Cardiac septum (tissue), 1 donor: ENCODE data around the gene CEBPZOS. TPM values are rescaled to one million over a fixed set of nuclear protein-coding genes. Genes with fewer than 3 reads are reported as not detected.

Source experiments
- DNase-seq: peaks from one replicate; pipeline ENCODE4 v3.0.0-alpha.2; 2020; ENCODE audit warnings: low spot score
- intact Hi-C: fragments of 100-400 bp; cut with DNase I; formaldehyde crosslinking; loops from one replicate; pipeline ENCODE4 v1.14.0; 2022
- total RNA-seq: library from RNA; stranded (reverse); fragmentation: NEBNext Ultra II Directional; extraction: Animal tissue kit (Norgen Biotek cat#: 25700); gene quantifications from one replicate; pipeline ENCODE4 v1.2.1, GENCODE V29; 2021
- donor health status: DM: no; HTN: no; CAD: no.

CEBPZOS gene
- total RNA-seq, 1 donor from 2014 or later, result 49.1 TPM

- intact Hi-C loops, result no loop called here
- no peak for DNase-seq
Measured at GRCh38 chr2:37228788-37229187, 32.5 kb downstream of the CEBPZOS start.

GRCh38 chr2:37230581-37230980 is 34.3 kb downstream of the CEBPZOS start:
- intact Hi-C loops, result loop anchor here (5.0 kb wide), 1 partner anchor 148 kb away; the partner anchor contains the start of genes GPATCH11 and HEATR5B
- no peak for DNase-seq

GRCh38 chr2:37231241-37232130 is 35.2 kb downstream of the CEBPZOS start, which contains the start of the genes CEBPZ and NDUFAF7:
TSS of gene CEBPZ (minus strand) at chr2:37231596. CDS start at chr2:37231567, 29 bp downstream.
TSS of gene NDUFAF7 (plus strand) at chr2:37231658. CDS start at chr2:37231706, 48 bp downstream.
- peak; percentile 98 for DNase-seq
- intact Hi-C loops, result loop anchor here (5.0 kb wide), 1 partner anchor 149 kb away; the partner anchor contains the start of genes GPATCH11 and HEATR5B

GRCh38 chr2:37232131-37232933 is 36.0 kb downstream of the CEBPZOS start:
- intact Hi-C loops, result loop anchor here (5.0 kb wide), 1 partner anchor 150 kb away; the partner anchor contains the start of genes GPATCH11 and HEATR5B
- no peak for DNase-seq

GRCh38 chr2:37243435-37243834 is 47.1 kb downstream of the CEBPZOS start:
- intact Hi-C loops, result no loop called here

GRCh38 chr2:37244017-37244416 is 47.7 kb downstream of the CEBPZOS start:
- intact Hi-C loops, result no loop called here
- DNase-seq, result no peak

More at GRCh38 chr2:37243435-37243834, 47.1 kb downstream of the CEBPZOS start:
- no peak for DNase-seq

GRCh38 chr2:37244755-37245154 is 48.5 kb downstream of the CEBPZOS start:
- no peak for DNase-seq
- intact Hi-C loops, result no loop called here

- DNase-seq, result no peak
- intact Hi-C loops, result no loop called here
Measured at GRCh38 chr2:37246205-37246604, 49.9 kb downstream of the CEBPZOS start.

- intact Hi-C loops, result no loop called here
- DNase-seq, result no peak
Measured at GRCh38 chr2:37250869-37251740, 54.8 kb downstream of the CEBPZOS start.

Other genes starting within 250 kb of the CEBPZOS start
- gene STRN, start 230.0 kb upstream of the CEBPZOS start, total RNA-seq, result 78.0 TPM
- gene HEATR5B, start 112.1 kb upstream of the CEBPZOS start, total RNA-seq, result 16.8 TPM
- 6.7 TPM for gene GPATCH11, start 112.0 kb upstream of the CEBPZOS start, total RNA-seq
- gene EIF2AK2, start 39.5 kb upstream of the CEBPZOS start, total RNA-seq, result 17.9 TPM
- gene SULT6B1, start 7.8 kb upstream of the CEBPZOS start, total RNA-seq, result not detected
- 31.4 TPM for gene CEBPZ, start 35.1 kb downstream of the CEBPZOS start, total RNA-seq
- 24.2 TPM for gene NDUFAF7, start 35.2 kb downstream of the CEBPZOS start, total RNA-seq
- 13.5 TPM for gene PRKD3, start 128.3 kb downstream of the CEBPZOS start, total RNA-seq
- gene QPCT, start 148.1 kb downstream of the CEBPZOS start, total RNA-seq, result 5.2 TPM